Retina (tissue), 1 donor: ENCODE measurements around the gene CTH.
"Not testable (repeated sequence)": the region's sequence is repeated elsewhere in the genome, so short reads cannot be mapped to it uniquely, and the experiment has no call there.

Experiments
- DNase-seq: peaks from one replicate; pipeline ENCODE4 v3.0.0-alpha.2; 2016

The CTH gene

GRCh38 chr1:70459496-70460225 is 48.6 kb downstream of the CTH start:
- no peak for DNase-seq

GRCh38 chr1:70460740-70461713 is 50.0 kb downstream of the CTH start:
- not testable (repeated sequence) for DNase-seq

GRCh38 chr1:70462611-70463010 is 51.5 kb downstream of the CTH start:
- DNase-seq = no peak

- no peak for DNase-seq
These were observed 54.8 kb downstream of the CTH start for GRCh38 chr1:70465911-70466310.

GRCh38 chr1:70467531-70467930 is 56.5 kb downstream of the CTH start:
- DNase-seq = no peak

GRCh38 chr1:70468180-70468579 is 57.1 kb downstream of the CTH start:
- no peak for DNase-seq

GRCh38 chr1:70469184-70469583 is 58.1 kb downstream of the CTH start:
- DNase-seq = not testable (repeated sequence)

GRCh38 chr1:70475023-70475422 is 64.0 kb downstream of the CTH start:
- no peak for DNase-seq

- no peak for DNase-seq
These were observed 66.0 kb downstream of the CTH start for GRCh38 chr1:70477090-70477489.

- not testable (repeated sequence) for DNase-seq
These were observed 66.8 kb downstream of the CTH start for GRCh38 chr1:70477905-70478304.

GRCh38 chr1:70483342-70483741 is 72.3 kb downstream of the CTH start:
- no peak for DNase-seq

- DNase-seq = no peak
These were observed 74.6 kb downstream of the CTH start for GRCh38 chr1:70485624-70486023.

GRCh38 chr1:70486676-70487458 is 75.8 kb downstream of the CTH start:
- DNase-seq = no peak

GRCh38 chr1:70487459-70487815 is 76.4 kb downstream of the CTH start:
- DNase-seq = no peak

- DNase-seq = peak; percentile 50
These were observed 77.0 kb downstream of the CTH start for GRCh38 chr1:70487910-70488665.
